Anterior cingulate cortex (tissue), 58 donors: Measurements from ENCODE around the gene USP21.
A peak's percentile ranks its signal among the peaks of the same experiment; 100 is the strongest.

Source experiments
- DNase-seq, 58 donors: peaks; one replicate each; lab custom pipeline; 2025; lab: John Stamatoyannopoulos, UW

The USP21 gene

GRCh38 chr1:161168906-161169305 lies 9.6 kb downstream of the USP21 start:
- DNase-seq = no peak

GRCh38 chr1:161171191-161171590 lies 11.9 kb downstream of the USP21 start:
- no peak for DNase-seq

DNA sequence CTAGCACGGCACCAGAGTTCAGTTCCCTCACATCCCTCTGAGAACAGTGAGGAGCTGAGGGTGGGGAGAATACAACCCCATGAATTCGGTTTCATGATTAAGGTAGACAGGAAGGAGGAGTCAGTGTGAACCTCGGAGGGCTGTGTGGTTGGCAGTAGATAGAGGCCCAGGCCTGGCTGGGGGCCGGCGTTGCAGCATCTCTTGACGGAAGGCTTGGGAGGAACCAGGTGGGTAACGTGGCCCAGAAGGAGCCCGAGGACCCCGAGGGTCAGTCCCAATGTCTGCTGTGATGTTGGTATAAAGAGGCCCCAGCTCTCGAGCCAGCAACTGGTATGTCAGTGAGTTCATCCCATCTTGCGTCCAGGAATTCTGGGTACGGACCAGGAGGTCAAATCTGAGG lies 12.4 kb downstream of the USP21 start:
- DNase-seq = no peak

GRCh38 chr1:161172349-161172748 lies 13.0 kb downstream of the USP21 start:
- no peak for DNase-seq

GRCh38 chr1:161172776-161173376 lies 13.6 kb downstream of the USP21 start:
- DNase-seq = no peak

GRCh38 chr1:161173711-161174110 lies 14.4 kb downstream of the USP21 start:
- DNase-seq = no peak

DNA sequence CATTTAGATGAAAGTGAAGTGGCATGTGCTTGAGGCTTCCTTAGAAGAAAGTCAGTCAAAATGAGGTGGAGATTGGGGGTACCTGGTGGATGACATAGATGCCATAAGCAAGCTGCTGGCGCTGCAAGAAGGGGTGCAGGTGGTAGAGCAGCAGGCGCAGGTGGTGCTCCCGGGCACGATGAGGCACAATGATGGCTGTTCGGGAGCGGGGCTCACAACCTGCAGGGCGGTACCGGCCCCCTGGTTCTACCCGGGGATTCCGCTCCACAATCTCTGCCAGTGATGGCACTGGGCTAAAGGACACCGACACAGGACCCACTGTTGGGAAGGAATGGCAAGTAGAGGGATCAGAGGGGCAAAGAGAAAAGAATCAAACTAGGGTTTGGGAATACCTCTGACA lies 15.6 kb downstream of the USP21 start:
- DNase-seq = no peak

- no peak for DNase-seq
Measured at GRCh38 chr1:161175771-161176453, 16.6 kb downstream of the USP21 start.

DNA sequence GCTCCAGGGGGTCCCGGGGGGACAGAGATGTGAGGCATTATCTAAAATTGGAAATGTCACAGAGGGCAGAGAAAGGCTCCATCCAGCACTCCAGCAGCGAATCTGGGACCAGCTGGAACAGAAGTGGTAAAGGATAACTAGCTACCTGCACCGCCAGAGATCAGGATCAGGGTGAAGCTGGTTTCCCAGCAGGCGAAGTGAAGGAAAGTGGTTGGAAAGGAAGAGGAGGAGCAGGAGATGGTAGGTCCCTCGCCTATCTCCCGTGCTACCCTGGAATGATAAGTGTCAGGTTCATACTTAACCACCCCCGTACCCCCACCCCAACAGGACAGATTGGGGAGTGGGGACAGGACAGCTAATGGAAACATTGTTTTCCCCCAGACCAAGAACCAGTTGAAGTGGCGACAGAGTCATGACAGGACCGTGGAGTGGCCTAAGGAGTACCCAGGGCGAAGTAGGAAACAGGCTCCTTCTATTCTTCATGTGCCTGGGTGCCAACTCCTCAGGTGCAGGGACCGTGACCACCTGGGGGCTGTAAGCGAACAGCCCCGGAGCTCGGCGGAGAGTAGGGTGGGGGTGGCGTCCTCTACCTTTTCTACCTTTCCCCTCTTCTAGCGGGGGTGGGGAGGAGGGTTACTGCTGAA lies 17.3 kb downstream of the USP21 start:
- peak in 1 of 58 donors; percentile 44 for DNase-seq

- peak in 57 of 58 donors; percentile 65 to 93 (median 84) for DNase-seq
Measured at GRCh38 chr1:161177112-161177935, 18.0 kb downstream of the USP21 start, which contains the start of gene B4GALT3. B4GALT3 (minus strand) TSS chr1:161177507; CDS start chr1:161176060, 1,447 bp downstream.

DNA sequence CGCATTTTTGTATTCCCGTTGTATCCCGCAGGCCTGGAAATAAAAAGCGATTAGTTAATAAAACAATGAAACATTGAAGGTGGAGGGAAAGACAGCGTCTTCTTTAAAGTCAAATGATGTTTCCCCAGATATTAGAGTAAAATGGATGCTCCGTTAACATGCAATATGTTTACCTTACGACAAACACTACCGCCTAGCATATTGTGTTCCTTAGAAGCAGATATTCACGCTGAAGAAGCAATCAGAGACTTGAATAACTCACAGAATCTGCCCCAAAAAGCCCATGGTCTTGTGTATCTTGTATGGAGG lies 18.6 kb downstream of the USP21 start:
- no peak for DNase-seq

DNA sequence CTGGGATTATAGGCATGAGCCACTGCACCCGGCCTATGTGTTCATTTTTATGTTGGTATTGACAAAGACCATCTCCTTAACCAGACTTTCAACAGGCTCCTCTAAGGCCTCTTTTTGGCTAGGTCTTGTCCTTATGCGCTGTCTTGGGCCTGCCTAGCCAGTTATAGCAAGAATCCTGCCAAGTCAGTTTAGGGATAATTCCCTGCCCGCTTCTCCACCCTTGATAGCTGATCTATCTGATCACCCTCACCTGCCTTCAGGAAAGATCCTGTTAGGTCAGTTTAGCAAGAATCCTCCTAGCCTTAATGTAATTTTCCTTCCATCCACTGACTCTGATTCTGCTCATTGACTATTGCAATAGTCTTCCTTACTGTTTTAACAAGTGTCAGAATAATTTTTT lies 20.4 kb downstream of the USP21 start:
- no peak for DNase-seq

- DNase-seq = no peak
Measured at GRCh38 chr1:161180639-161181038, 21.3 kb downstream of the USP21 start.

- DNase-seq = no peak
Measured at GRCh38 chr1:161182214-161182613, 22.9 kb downstream of the USP21 start.

DNA sequence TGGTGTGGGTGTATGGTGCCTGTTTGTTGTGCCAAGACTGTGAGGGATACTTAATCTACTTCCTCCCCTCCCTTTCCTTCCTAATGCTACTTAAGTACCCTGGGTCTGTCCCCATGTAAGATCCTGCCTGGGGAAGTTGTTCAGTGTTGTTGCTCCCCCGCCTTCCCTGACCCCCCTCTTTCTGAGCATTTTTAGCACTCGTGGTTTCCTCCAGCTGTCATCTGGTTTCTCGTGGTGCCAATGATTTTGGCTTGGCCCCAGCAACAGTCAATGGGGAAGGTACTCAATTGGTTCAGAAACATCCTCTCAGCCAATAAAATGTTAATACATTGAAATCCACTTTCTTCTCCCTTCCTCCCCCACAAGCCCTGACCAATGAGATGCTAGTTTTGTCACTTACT lies 26.0 kb downstream of the USP21 start:
- DNase-seq = peak in 53 of 58 donors; percentile 5 to 83 (median 57)

GRCh38 chr1:161185732-161186311 lies 26.5 kb downstream of the USP21 start:
- peak in 1 of 58 donors; percentile 40 for DNase-seq

DNA sequence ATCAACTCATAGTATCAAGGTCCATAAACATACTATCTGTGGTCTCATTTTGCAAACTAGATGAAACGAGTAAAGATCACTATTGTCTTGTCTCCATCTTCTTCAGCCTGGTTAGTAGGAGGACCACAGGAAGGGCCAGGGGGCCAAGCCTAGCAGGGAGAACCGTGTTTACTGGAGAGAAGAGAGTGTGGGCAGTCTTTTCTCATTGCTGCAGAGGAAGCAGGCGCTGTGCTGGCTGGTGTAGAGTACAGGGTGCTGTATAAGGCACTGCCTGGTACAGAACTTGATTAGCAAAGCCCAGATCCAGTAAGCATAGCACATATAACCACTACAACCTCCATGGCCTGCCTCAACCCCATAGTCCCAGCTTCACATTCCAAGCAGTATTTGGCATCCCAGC lies 28.0 kb downstream of the USP21 start:
- DNase-seq = peak in 1 of 58 donors; percentile 25

- DNase-seq = no peak
Measured at GRCh38 chr1:161188381-161188780, 29.1 kb downstream of the USP21 start.

GRCh38 chr1:161189036-161189435 lies 29.7 kb downstream of the USP21 start:
- DNase-seq = no peak

- peak in 22 of 58 donors; percentile 16 to 69 (median 32) for DNase-seq
Measured at GRCh38 chr1:161190962-161191521, 31.7 kb downstream of the USP21 start.
